Spleen (tissue), 7 donors: Measurements from ENCODE around the gene MDM4.

Experiments used
- POLR2A ChIP-seq, 3 donors: fragments of 450-650 bp; IDR thresholded peaks; one replicate each; pipeline ENCODE4 v1.5.1; 2017; ENCODE audit warnings: antibody characterized with exemption in 3 of 3, mild to moderate bottlenecking in 1 of 3
- POLR2AphosphoS5 ChIP-seq, 3 donors: sonication (generic); formaldehyde crosslinking; IDR thresholded peaks; one replicate each; pipeline ENCODE4 v1.5.1; 2017; ENCODE audit warnings: antibody characterized with exemption in 3 of 3
- TF ChIP-seq, protein P1 (sequence below), 11 experiments: fragments of 200-600 bp in 7 of 11; fragments of 450-650 bp in 4 of 11; sonication (generic) in 4 of 11; IDR thresholded peaks in 8 of 11; conservative IDR thresholded peaks in 3 of 11; 1 replicate in 7 of 11; 2 replicates in 4 of 11; pipeline versions ENCODE4 v1.4.0 to v1.8.0; 2016 to 2021; ENCODE audit warnings: antibody characterized with exemption in 11 of 11, inconsistent platforms in 4 of 11, mild to moderate bottlenecking in 1 of 11
- donor health status: DM: no; HTN: no; CAD: no; lungs with moderate emphysema.
- donor health status: DM: no; HTN: no; CAD: no.
- donor health status: DM: no; HTN: no; CAD: no.

DNA sequence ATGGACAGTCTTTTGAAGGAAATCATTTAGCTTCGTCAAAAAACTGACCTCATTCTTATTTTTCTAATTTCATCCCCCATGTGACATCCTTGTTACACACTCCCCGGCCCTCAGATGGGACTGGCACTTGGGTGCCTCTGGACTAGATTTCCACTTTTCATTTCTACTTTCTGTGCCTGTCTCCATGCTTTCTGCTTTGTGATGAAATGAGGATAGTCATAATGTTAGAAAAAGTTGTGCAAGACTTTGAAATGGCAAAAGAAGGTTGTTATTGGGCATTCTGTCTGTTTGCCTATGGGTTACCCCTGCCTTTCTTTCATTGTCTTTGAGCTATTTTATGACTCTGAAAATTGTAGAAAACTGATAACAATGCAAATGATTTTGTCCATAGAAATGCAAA is 54.9 kb downstream of the MDM4 start:
- no peak for TF ChIP-seq POLR2AphosphoS5 (IDR thresholded peaks at IDR 0.05)
- TF ChIP-seq, protein P1, sequence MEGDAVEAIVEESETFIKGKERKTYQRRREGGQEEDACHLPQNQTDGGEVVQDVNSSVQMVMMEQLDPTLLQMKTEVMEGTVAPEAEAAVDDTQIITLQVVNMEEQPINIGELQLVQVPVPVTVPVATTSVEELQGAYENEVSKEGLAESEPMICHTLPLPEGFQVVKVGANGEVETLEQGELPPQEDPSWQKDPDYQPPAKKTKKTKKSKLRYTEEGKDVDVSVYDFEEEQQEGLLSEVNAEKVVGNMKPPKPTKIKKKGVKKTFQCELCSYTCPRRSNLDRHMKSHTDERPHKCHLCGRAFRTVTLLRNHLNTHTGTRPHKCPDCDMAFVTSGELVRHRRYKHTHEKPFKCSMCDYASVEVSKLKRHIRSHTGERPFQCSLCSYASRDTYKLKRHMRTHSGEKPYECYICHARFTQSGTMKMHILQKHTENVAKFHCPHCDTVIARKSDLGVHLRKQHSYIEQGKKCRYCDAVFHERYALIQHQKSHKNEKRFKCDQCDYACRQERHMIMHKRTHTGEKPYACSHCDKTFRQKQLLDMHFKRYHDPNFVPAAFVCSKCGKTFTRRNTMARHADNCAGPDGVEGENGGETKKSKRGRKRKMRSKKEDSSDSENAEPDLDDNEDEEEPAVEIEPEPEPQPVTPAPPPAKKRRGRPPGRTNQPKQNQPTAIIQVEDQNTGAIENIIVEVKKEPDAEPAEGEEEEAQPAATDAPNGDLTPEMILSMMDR (IDR thresholded peaks at IDR 0.05 in 8 of 11, conservative IDR thresholded peaks at IDR 0.05 in 3 of 11): no peak
- no peak for TF ChIP-seq POLR2A (IDR thresholded peaks at IDR 0.05)
